ENCODE results near the gene GRID2.
"Not testable (repeated sequence)": the region's sequence is repeated elsewhere in the genome, so short reads cannot be mapped to it uniquely, and the experiment has no call there.

GRID2 gene

GRCh38 chr4:93617606-93618005 lies 1313.8 kb downstream of the GRID2 start:
- no peak for DNase-seq

GRCh38 chr4:93633721-93634120 lies 1330.0 kb downstream of the GRID2 start:
- DNase-seq: no peak

- no peak for DNase-seq
These were observed 1332.2 kb downstream of the GRID2 start for GRCh38 chr4:93635943-93636342.

- no peak for DNase-seq
These were observed 1341.4 kb downstream of the GRID2 start for GRCh38 chr4:93645120-93645519.

GRCh38 chr4:93646233-93646930 lies 1342.6 kb downstream of the GRID2 start:
- DNase-seq: peak; percentile 2

- no peak for DNase-seq
These were observed 1344.5 kb downstream of the GRID2 start for GRCh38 chr4:93648258-93648657.

- no peak for DNase-seq
These were observed 1346.1 kb downstream of the GRID2 start for GRCh38 chr4:93649828-93650227.

- DNase-seq: no peak
These were observed 1350.4 kb downstream of the GRID2 start for GRCh38 chr4:93654211-93654610.

- DNase-seq: no peak
These were observed 1353.8 kb downstream of the GRID2 start for GRCh38 chr4:93657527-93657926.

GRCh38 chr4:93658443-93658842 lies 1354.7 kb downstream of the GRID2 start:
- DNase-seq: no peak

GRCh38 chr4:93659629-93660028 lies 1355.9 kb downstream of the GRID2 start:
- no peak for DNase-seq

GRCh38 chr4:93660036-93660435 lies 1356.3 kb downstream of the GRID2 start:
- DNase-seq: no peak

GRCh38 chr4:93670434-93670833 lies 1366.7 kb downstream of the GRID2 start:
- no peak for DNase-seq

- no peak for DNase-seq
These were observed 1367.3 kb downstream of the GRID2 start for GRCh38 chr4:93671093-93671492.

- DNase-seq: not testable (repeated sequence)
These were observed 1373.2 kb downstream of the GRID2 start for GRCh38 chr4:93676937-93677336.

- no peak for DNase-seq
These were observed 1380.8 kb downstream of the GRID2 start for GRCh38 chr4:93684571-93684970.

GRCh38 chr4:93687304-93687703 lies 1383.5 kb downstream of the GRID2 start:
- no peak for DNase-seq

GRCh38 chr4:93688978-93689377 lies 1385.2 kb downstream of the GRID2 start:
- no peak for DNase-seq

- no peak for DNase-seq
These were observed 1389.4 kb downstream of the GRID2 start for GRCh38 chr4:93693141-93693540.

GRCh38 chr4:93698686-93699085 lies 1394.9 kb downstream of the GRID2 start:
- DNase-seq: no peak

- no peak for DNase-seq
These were observed 1396.8 kb downstream of the GRID2 start for GRCh38 chr4:93700571-93700970.

- DNase-seq: no peak
These were observed 1406.5 kb downstream of the GRID2 start for GRCh38 chr4:93710101-93710846.

GRCh38 chr4:93710847-93711430 lies 1407.2 kb downstream of the GRID2 start:
- no peak for DNase-seq

- DNase-seq: no peak
These were observed 1414.5 kb downstream of the GRID2 start for GRCh38 chr4:93718233-93718632.
